ENCODE measurements around the gene OR2T8. TPM values are rescaled to one million over a fixed set of nuclear protein-coding genes. Genes with fewer than 3 reads are reported as not detected.

OR2T8 gene
- total RNA-seq, 2 experiments from 2014 or later: not detected

Other genes with a start within 250 kb of the OR2T8 start
- not detected for gene OR13G1, start 240.5 kb upstream of the OR2T8 start, total RNA-seq
- not detected for gene OR6F1, start 203.6 kb upstream of the OR2T8 start, total RNA-seq
- gene OR14K1, start 181.6 kb upstream of the OR2T8 start, total RNA-seq: not detected
- not detected for gene OR14A2, start 172.1 kb upstream of the OR2T8 start, total RNA-seq
- gene OR1C1, start 159.7 kb upstream of the OR2T8 start, total RNA-seq: not detected
- not detected for gene OR14A16, start 96.1 kb upstream of the OR2T8 start, total RNA-seq
- not detected for gene OR11L1, start 78.4 kb upstream of the OR2T8 start, total RNA-seq
- under 1 TPM in 1 of 2 experiments, not detected in 1; 0.45 TPM for gene TRIM58, start 63.1 kb upstream of the OR2T8 start, total RNA-seq
- not detected for gene OR2W3, start 24.7 kb upstream of the OR2T8 start, total RNA-seq
- gene OR2AJ1, start 4.6 kb downstream of the OR2T8 start, total RNA-seq: not detected
- gene OR2L8, start 28.6 kb downstream of the OR2T8 start, total RNA-seq: not detected
- not detected for gene OR2AK2, start 45.0 kb downstream of the OR2T8 start, total RNA-seq
- gene OR2L5, start 93.4 kb downstream of the OR2T8 start, total RNA-seq: not detected
- gene OR2L2, start 109.8 kb downstream of the OR2T8 start, total RNA-seq: under 1 TPM in 1 of 2 experiments, not detected in 1; 0.23 TPM
- gene OR2L3, start 126.6 kb downstream of the OR2T8 start, total RNA-seq: not detected
- not detected for gene OR2L13, start 174.9 kb downstream of the OR2T8 start, total RNA-seq
- gene OR2M5, start 224.9 kb downstream of the OR2T8 start, total RNA-seq: not detected

All from activated CD8-positive, alpha-beta memory T cell treated with anti-CD3 and anti-CD28 coated beads, Interleukin-2, amount 10 ng/mL, durations not matched to agents 7 days and 5 days (primary cell).